H1 (cell line): ENCODE results near the gene NFKBIE. TPM values are rescaled to one million over a fixed set of nuclear protein-coding genes. Genes with fewer than 3 reads are reported as not detected.
A peak's percentile ranks its signal among the peaks of the same experiment; 100 is the strongest.

ENCODE experiments used
- ATF2 ChIP-seq: IDR thresholded peaks from 2 replicates; pipeline ENCODE4 v1.6.1; 2012; ENCODE audit warnings: low read length, inconsistent platforms
- CTCF ChIP-seq, 3 experiments: IDR thresholded peaks; 1 replicate in 2 of 3; 2 replicates in 1 of 3; pipeline versions ENCODE4 v1.5.1 to v1.6.1; 2011; ENCODE audit warnings: low read length in 3 of 3, mild to moderate bottlenecking in 3 of 3, inconsistent platforms in 2 of 3, low read depth in 1 of 3, moderate library complexity in 1 of 3; ENCODE audit not compliant: insufficient read depth in 1 of 3; ENCODE audit errors: control extremely low read depth in 1 of 3
- E2F6 ChIP-seq: IDR thresholded peaks from 2 replicates; pipeline ENCODE4 v1.6.1; 2012; ENCODE audit warnings: inconsistent platforms
- EP300 ChIP-seq, 2 experiments: IDR thresholded peaks; 1 replicate in 1 of 2; 2 replicates in 1 of 2; pipeline ENCODE4 v1.6.1; 2011 to 2012; ENCODE audit warnings: low read depth in 2 of 2, low read length in 2 of 2, mild to moderate bottlenecking in 2 of 2, borderline replicate concordance in 1 of 2, inconsistent platforms in 1 of 2, moderate library complexity in 1 of 2
- FOSL1 ChIP-seq: IDR thresholded peaks from 2 replicates; pipeline ENCODE4 v1.6.1; 2011; ENCODE audit warnings: mild to moderate bottlenecking, low read depth, low read length, moderate library complexity; ENCODE audit not compliant: insufficient read depth
- HDAC6 ChIP-seq: IDR thresholded peaks from one replicate; pipeline ENCODE4 v1.7.1; 2012; ENCODE audit warnings: low read depth, mild to moderate bottlenecking, inconsistent platforms, low read length, moderate library complexity
- JUND ChIP-seq: IDR thresholded peaks from 2 replicates; pipeline ENCODE4 v1.6.1; 2011; ENCODE audit warnings: mild to moderate bottlenecking, improper control_type of control experiment, low read length
- KDM5A ChIP-seq: fragments of 200-600 bp; IDR thresholded peaks from 2 replicates; pipeline ENCODE4 v1.7.1; 2012; ENCODE audit warnings: mild to moderate bottlenecking, low read length, inconsistent platforms, mixed read lengths
- MAFK ChIP-seq: IDR thresholded peaks from 2 replicates; pipeline ENCODE4 v1.6.1; 2012; ENCODE audit warnings: low read depth, mild to moderate bottlenecking, improper control_type of control experiment, low read length
- NRF1 ChIP-seq: IDR thresholded peaks from 2 replicates; pipeline ENCODE4 v1.6.1; 2011; ENCODE audit warnings: mild to moderate bottlenecking, low read depth, low read length, improper control_type of control experiment
- PHF8 ChIP-seq: fragments of 200-600 bp; sonication (generic); conservative IDR thresholded peaks from 2 replicates; pipeline ENCODE4 v1.7.1; 2012; ENCODE audit warnings: low read depth, mild to moderate bottlenecking, inconsistent platforms, low read length, moderate library complexity
- POLR2AphosphoS5 ChIP-seq: IDR thresholded peaks from 2 replicates; pipeline ENCODE4 v1.6.1; 2011; ENCODE audit warnings: low read depth, low read length
- POU5F1 ChIP-seq: IDR thresholded peaks from 2 replicates; pipeline ENCODE4 v1.6.1; 2011; ENCODE audit warnings: low read depth, mild to moderate bottlenecking, low read length, moderate library complexity
- RXRA ChIP-seq: IDR thresholded peaks from 2 replicates; pipeline ENCODE4 v1.6.1; 2011; ENCODE audit warnings: low read depth, mild to moderate bottlenecking, low read length, moderate library complexity; ENCODE audit not compliant: insufficient read depth
- SIN3A ChIP-seq, 2 experiments: IDR thresholded peaks in 1 of 2; conservative IDR thresholded peaks in 1 of 2; 2 replicates each; pipeline ENCODE4 v1.6.1; 2011 to 2012; ENCODE audit warnings: low read length in 2 of 2, improper control_type of control experiment in 1 of 2, low read depth in 1 of 2, mild to moderate bottlenecking in 1 of 2
- SIRT6 ChIP-seq: IDR thresholded peaks from one replicate; pipeline ENCODE4 v1.7.1; 2012; ENCODE audit warnings: low read length, inconsistent platforms
- SP2 ChIP-seq: IDR thresholded peaks from 2 replicates; pipeline ENCODE4 v1.6.1; 2012; ENCODE audit warnings: mild to moderate bottlenecking, low read length, inconsistent platforms
- TAF1 ChIP-seq: IDR thresholded peaks from 2 replicates; pipeline ENCODE4 v1.6.1; 2011; ENCODE audit warnings: mild to moderate bottlenecking, low read depth, low read length
- TCF12 ChIP-seq: IDR thresholded peaks from 2 replicates; pipeline ENCODE4 v1.6.1; 2011; ENCODE audit warnings: low read depth, mild to moderate bottlenecking, low read length
- YY1 ChIP-seq: IDR thresholded peaks from 2 replicates; pipeline ENCODE4 v1.6.1; 2011; ENCODE audit warnings: low read depth, mild to moderate bottlenecking, low read length
- ZNF274 ChIP-seq: IDR thresholded peaks from 2 replicates; pipeline ENCODE4 v1.7.0; 2012; ENCODE audit warnings: low read length, borderline replicate concordance; ENCODE audit errors: extremely low read depth
- polyA plus RNA-seq, 7 experiments: library from polyadenylated mRNA; depleted of rRNA in 3 of 7; stranded (reverse) in 5 of 7; unstranded in 2 of 7; fragments of >200 nt in 5 of 7; fragments of 200-250 nt in 2 of 7; gene quantifications; 1 replicate in 5 of 7; 2 replicates in 1 of 7; 4 replicates in 1 of 7; pipeline versions ENCODE4 v1.2.1 to v1.2.3, GENCODE V29; 2011 to 2013; ENCODE audit warnings: missing spikeins in 2 of 7, mixed read lengths in 2 of 7
- total RNA-seq: library from RNA; stranded (reverse); fragmentation: NEBNext Ultra II Directional; extraction: Animal tissue kit (Norgen Biotek cat#: 25700); gene quantifications from 2 replicates; pipeline ENCODE4 v1.2.1, GENCODE V29; 2021

The NFKBIE gene
- total and polyA plus RNA-seq, 2 of the 8 experiments (the other 6 are each of a cell fraction or from before 2014, with no cell fraction given): 13.5 to 19.2 TPM

GRCh38 chr6:44268095-44268628, 2.8 kb upstream of the NFKBIE start (continued):
- TF ChIP-seq HDAC6 (no peak), ATF2 (no peak), ZNF274 (no peak), POLR2AphosphoS5 (no peak), SIRT6 (no peak), KDM5A (no peak), RXRA (no peak), E2F6 (no peak), SP2 (no peak), MAFK (no peak), POU5F1 (no peak), CTCF (IDR thresholded peaks at IDR 0.05; ENCODE audit: control extremely low read depth in 1 of 3, insufficient read depth in 1 of 3, low read depth in 1 of 3, low read length in 3 of 3) (peak in 2 of 3 experiments; percentile 94 to 98; a peak in 3 of 4 replicates), PHF8 (no peak), JUND (no peak), TCF12 (peak; percentile 97), EP300 (IDR thresholded peaks at IDR 0.05; ENCODE audit: borderline replicate concordance in 1 of 2, low read depth in 2 of 2, low read length in 2 of 2) (no peak), YY1 (peak; percentile 54), NRF1 (no peak), FOSL1 (no peak), SIN3A (conservative IDR thresholded peaks at IDR 0.05 in 1 of 2, IDR thresholded peaks at IDR 0.05 in 1 of 2; ENCODE audit: low read depth in 1 of 2, low read length in 2 of 2) (peak; percentile 90 to 92; a peak in 3 of 4 replicates), TAF1 (no peak)
